Measurements from ENCODE around the gene MYH7B. TPM values are rescaled to one million over a fixed set of nuclear protein-coding genes. Genes with fewer than 3 reads are reported as not detected.
A peak's percentile ranks its signal among the peaks of the same experiment; 100 is the strongest.

The MYH7B gene
- total and polyA plus RNA-seq, 2 donors (not counting 3 experiments of a cell fraction or from before 2014, with no cell fraction given): 0.03 TPM; not detected in 1

DNA sequence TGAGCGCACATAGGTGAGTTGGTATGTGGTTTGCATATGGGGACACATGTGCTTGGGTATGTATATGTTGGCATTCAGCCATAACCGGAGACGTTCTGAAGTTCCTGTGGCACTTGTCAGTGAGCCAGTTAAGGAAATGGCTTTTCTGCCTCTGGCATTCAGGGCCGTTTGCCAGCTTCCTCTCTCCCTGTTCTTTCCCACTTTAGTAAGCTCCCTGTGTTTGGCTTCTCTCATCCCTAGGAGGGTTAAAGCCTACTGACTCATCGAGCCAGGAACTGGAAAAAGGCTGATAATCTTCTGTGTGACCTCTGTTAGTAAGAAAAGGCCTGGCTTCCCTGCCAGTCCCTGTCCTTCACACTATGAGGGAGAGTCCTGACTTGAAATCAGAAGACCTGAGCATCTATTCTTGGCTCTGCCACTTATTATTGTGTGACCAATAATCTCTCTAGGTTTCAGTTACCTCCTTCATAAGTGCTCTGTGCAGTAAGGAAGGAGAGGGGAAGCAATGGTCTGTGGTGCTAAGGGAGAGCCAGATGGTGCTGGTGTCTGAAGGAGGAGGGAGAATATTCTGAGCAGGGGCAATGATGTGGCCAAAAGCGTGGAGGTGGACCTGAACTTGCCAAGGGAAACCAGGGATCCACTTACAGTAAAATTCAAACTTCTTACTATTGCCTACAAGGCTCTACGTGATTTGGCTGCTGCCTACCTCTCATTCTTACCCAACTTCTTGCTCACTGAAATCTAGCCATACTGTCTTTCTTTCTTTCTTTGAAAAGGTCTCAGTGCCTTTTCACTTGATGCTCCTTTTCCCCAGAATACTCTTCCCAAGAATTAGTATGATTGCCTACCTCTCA lies 47.8 kb upstream of the MYH7B start:
- CTCF ChIA-PET: interaction anchor here (0.6 to 1.8 kb wide), 9 partner anchors 8 to 540 kb away, joined by 3 to 11 read pairs (median 4); partner anchors contain the start of genes ACSS2, GSS and MYH7B
- intact Hi-C loops (cut with micrococcal nuclease): loop anchor here (1.0 kb wide), 2 partner anchors 32 to 47 kb away; partner anchors contain the start of genes ACSS2, GSS and MYH7B
- peak; percentile 99 for FAIRE-seq
- Histone ChIP-seq H2AFZ (ENCODE audit: low read depth, low read length) (peak overlapping the region; percentile 4), H3K9me3 (replicated peaks; ENCODE audit: control insufficient read depth, insufficient read depth, low read length) (no peaks in the 10 kb centered on the region), H3K9ac (replicated peaks; ENCODE audit: extremely low read depth, insufficient read depth, low read length) (peak overlapping the region; percentile 12), H3K4me1 (ENCODE audit: control insufficient read depth, extremely low read depth, insufficient read depth, low read length) (peaks cover 37% of the 10 kb centered on the region), H3K27ac (ENCODE audit: insufficient read depth, low read depth, low read length) (peak overlapping the region; percentile 66), H3K4me3 (replicated peaks in 1 of 3; ENCODE audit: insufficient read depth in 1 of 3, low read depth in 1 of 3, low read length in 3 of 3) (no peak overlapping the region), H3K9me1 (replicated peaks; ENCODE audit: control insufficient read depth, extremely low read depth, insufficient read depth, low read length) (no peaks in the 10 kb centered on the region), H3K4me2 (ENCODE audit: insufficient read depth, low read length) (peak overlapping the region; percentile 13), H3K79me2 (ENCODE audit: control insufficient read depth, insufficient read depth, low read length) (no peaks in the 10 kb centered on the region), H3K27me3 (ENCODE audit: control insufficient read depth in 2 of 2, insufficient read depth in 2 of 2, low read length in 2 of 2) (no peaks in the 10 kb centered on the region), H3K36me3 (ENCODE audit: control insufficient read depth in 2 of 2, extremely low read depth in 1 of 2, insufficient read depth in 2 of 2, low read length in 2 of 2) (no peaks in the 10 kb centered on the region), H4K20me1 (replicated peaks; ENCODE audit: control insufficient read depth, extremely low read depth, insufficient read depth, low read length) (no peaks in the 10 kb centered on the region)
- peak; percentile 97 for DNase-seq (ENCODE audit: low read depth, low spot score)
- dilution Hi-C loops (cut with MboI; ENCODE audit: extremely low pct_ligation_motif_present, low sequenced_read_pairs): no loop called here
- POLR2A ChIA-PET: interaction anchor here (0.5 to 1.0 kb wide), 3 partner anchors 48 to 377 kb away, joined by 3 to 5 read pairs (median 4); partner anchors contain the start of genes EIF6, GSS and MYH7B
- BruUV-seq (replicated peaks): no TSS peak
- TF ChIP-seq FOS (IDR thresholded peaks at IDR 0.05; ENCODE audit: borderline replicate concordance, insufficient read depth, low read length) (peak; percentile 94), GATA2 (IDR thresholded peaks at IDR 0.05; ENCODE audit: insufficient read depth, insufficient read length, low read depth, low read length) (peak; percentile 93), EZH2 (IDR thresholded peaks at IDR 0.05; ENCODE audit: borderline replicate concordance, low read depth, low read length, severe bottlenecking) (no peak), POLR2AphosphoS5 (IDR thresholded peaks at IDR 0.05; ENCODE audit: insufficient read depth, low read depth, low read length) (peak; percentile 92), POLR2A (IDR thresholded peaks at IDR 0.05; ENCODE audit: low read depth, low read length) (peak; percentile 53), JUN (IDR thresholded peaks at IDR 0.05; ENCODE audit: borderline replicate concordance, insufficient read depth, insufficient read length, low read depth) (peak; percentile 77), MYC (IDR thresholded peaks at IDR 0.05; ENCODE audit: low read depth, low read length) (peak; percentile 38)
- TF ChIP-seq, protein P1, sequence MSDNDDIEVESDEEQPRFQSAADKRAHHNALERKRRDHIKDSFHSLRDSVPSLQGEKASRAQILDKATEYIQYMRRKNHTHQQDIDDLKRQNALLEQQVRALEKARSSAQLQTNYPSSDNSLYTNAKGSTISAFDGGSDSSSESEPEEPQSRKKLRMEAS (IDR thresholded peaks at IDR 0.05; ENCODE audit: insufficient read depth, insufficient read length): no peak
- TF ChIP-seq, protein P2, sequence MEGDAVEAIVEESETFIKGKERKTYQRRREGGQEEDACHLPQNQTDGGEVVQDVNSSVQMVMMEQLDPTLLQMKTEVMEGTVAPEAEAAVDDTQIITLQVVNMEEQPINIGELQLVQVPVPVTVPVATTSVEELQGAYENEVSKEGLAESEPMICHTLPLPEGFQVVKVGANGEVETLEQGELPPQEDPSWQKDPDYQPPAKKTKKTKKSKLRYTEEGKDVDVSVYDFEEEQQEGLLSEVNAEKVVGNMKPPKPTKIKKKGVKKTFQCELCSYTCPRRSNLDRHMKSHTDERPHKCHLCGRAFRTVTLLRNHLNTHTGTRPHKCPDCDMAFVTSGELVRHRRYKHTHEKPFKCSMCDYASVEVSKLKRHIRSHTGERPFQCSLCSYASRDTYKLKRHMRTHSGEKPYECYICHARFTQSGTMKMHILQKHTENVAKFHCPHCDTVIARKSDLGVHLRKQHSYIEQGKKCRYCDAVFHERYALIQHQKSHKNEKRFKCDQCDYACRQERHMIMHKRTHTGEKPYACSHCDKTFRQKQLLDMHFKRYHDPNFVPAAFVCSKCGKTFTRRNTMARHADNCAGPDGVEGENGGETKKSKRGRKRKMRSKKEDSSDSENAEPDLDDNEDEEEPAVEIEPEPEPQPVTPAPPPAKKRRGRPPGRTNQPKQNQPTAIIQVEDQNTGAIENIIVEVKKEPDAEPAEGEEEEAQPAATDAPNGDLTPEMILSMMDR (IDR thresholded peaks at IDR 0.05; ENCODE audit: extremely low read depth in 1 of 2, insufficient read depth in 1 of 2, low read depth in 1 of 2, low read length in 2 of 2): no peak
